CD4-positive, alpha-beta T cell treated with Interferon gamma for 1 hour (primary cell): ENCODE data around the gene TLCD4.
A peak's percentile ranks its signal among the peaks of the same experiment; 100 is the strongest.
"Not testable (repeated sequence)": the region's sequence is repeated elsewhere in the genome, so short reads cannot be mapped to it uniquely, and the experiment has no call there.

Experiments used
- DNase-seq: peaks from one replicate; pipeline ENCODE4 v3.0.0-alpha.2; 2020

Gene TLCD4

GRCh38 chr1:95096218-95096841, 20.8 kb upstream of the TLCD4 start:
- no peak for DNase-seq

- no peak for DNase-seq
These were observed 19.7 kb upstream of the TLCD4 start for GRCh38 chr1:95097426-95097825.

- DNase-seq, result no peak
These were observed 19.0 kb upstream of the TLCD4 start for GRCh38 chr1:95098196-95098595.

- no peak for DNase-seq
These were observed 8.4 kb upstream of the TLCD4 start for GRCh38 chr1:95108792-95109191.

GRCh38 chr1:95111014-95111413, 6.1 kb upstream of the TLCD4 start:
- DNase-seq, result no peak

GRCh38 chr1:95113684-95114083, 3.5 kb upstream of the TLCD4 start:
- no peak for DNase-seq

- no peak for DNase-seq
These were observed 1.4 kb upstream of the TLCD4 start for GRCh38 chr1:95115708-95116137.

GRCh38 chr1:95116580-95117206, 462 bp upstream of the TLCD4 start:
- DNase-seq, result peak; percentile 42

- no peak for DNase-seq
These were observed 928 bp downstream of the TLCD4 start for GRCh38 chr1:95118067-95118499.

- no peak for DNase-seq
These were observed 1.6 kb downstream of the TLCD4 start for GRCh38 chr1:95118710-95119109.

GRCh38 chr1:95119273-95119672, 2.1 kb downstream of the TLCD4 start:
- no peak for DNase-seq

- no peak for DNase-seq
These were observed 5.1 kb downstream of the TLCD4 start for GRCh38 chr1:95122151-95122697.

- no peak for DNase-seq
These were observed 7.2 kb downstream of the TLCD4 start for GRCh38 chr1:95124342-95124741.

GRCh38 chr1:95126366-95126765, 9.2 kb downstream of the TLCD4 start:
- DNase-seq, result no peak

- no peak for DNase-seq
These were observed 9.7 kb downstream of the TLCD4 start for GRCh38 chr1:95126846-95127245.

- no peak for DNase-seq
These were observed 10.2 kb downstream of the TLCD4 start for GRCh38 chr1:95127380-95127779.

- no peak for DNase-seq
These were observed 15.6 kb downstream of the TLCD4 start for GRCh38 chr1:95132762-95133161.

- DNase-seq, result no peak
These were observed 16.5 kb downstream of the TLCD4 start for GRCh38 chr1:95133687-95134086.

- DNase-seq, result no peak
These were observed 21.1 kb downstream of the TLCD4 start for GRCh38 chr1:95138223-95138622.

GRCh38 chr1:95139039-95139438, 21.9 kb downstream of the TLCD4 start:
- no peak for DNase-seq

GRCh38 chr1:95140791-95141190, 23.6 kb downstream of the TLCD4 start:
- no peak for DNase-seq

- DNase-seq, result no peak
These were observed 28.3 kb downstream of the TLCD4 start for GRCh38 chr1:95145493-95145892.

- no peak for DNase-seq
These were observed 29.5 kb downstream of the TLCD4 start for GRCh38 chr1:95146637-95147036.

- DNase-seq, result no peak
These were observed 36.9 kb downstream of the TLCD4 start for GRCh38 chr1:95154096-95154495.

- not testable (repeated sequence) for DNase-seq
These were observed 48.4 kb downstream of the TLCD4 start for GRCh38 chr1:95165569-95165968.
